A549 (cell line): Measurements from ENCODE around the gene LRAT. TPM values are rescaled to one million over a fixed set of nuclear protein-coding genes. Genes with fewer than 3 reads are reported as not detected.

Experiments
- ATAC-seq, 2 experiments: fragments of 200-7000 bp in 1 of 2; fragments of >200 bp in 1 of 2; cut with Nextera tagmentation in 1 of 2; cut with Tn5 transposase in 1 of 2; 3 replicates each; pipeline versions ENCODE4 v1.8.0 to v1.9.1; 2018 to 2020; ENCODE audit warnings: mild to moderate bottlenecking in 1 of 2, moderate library complexity in 1 of 2
- CTCF ChIA-PET: fragments of 300-600 bp; sonication (Branson Sonifier 250); formaldehyde crosslinking; extraction: SDS; loops from one replicate; lab custom pipeline; 2021; ENCODE audit warnings: antibody characterized with exemption, inconsistent platforms; lab: Yijun Ruan, JAX
- POLR2A ChIA-PET: fragments of 350-600 bp; formaldehyde crosslinking; extraction: SDS; loops from one replicate; lab custom pipeline; 2021; ENCODE audit warnings: antibody characterized with exemption, inconsistent platforms; lab: Yijun Ruan, JAX
- DNase-seq, 2 experiments: peaks; one replicate each; pipeline versions ENCODE4 v3.0.0 to v3.0.0-alpha.2; 2011 to 2016; ENCODE audit warnings: low read depth in 1 of 2, low spot score in 1 of 2
- FAIRE-seq: peaks from 2 replicates; lab custom pipeline; 2011; peaks lifted over from hg19 to GRCh38; lab: Jason Lieb, UNC
- H3K27ac ChIP-seq, 2 experiments: fragments of >200 bp; sonication (Bioruptor Twin); formaldehyde crosslinking; 3 replicates each; pipeline ENCODE4 v1.5.1; 2016 to 2017
- H3K4me1 ChIP-seq: fragments of >200 bp; sonication (Bioruptor Twin); formaldehyde crosslinking; 3 replicates; pipeline ENCODE4 v1.6.1; 2016
- H3K4me2 ChIP-seq: fragments of >200 bp; sonication (Bioruptor Twin); formaldehyde crosslinking; 3 replicates; pipeline ENCODE4 v1.6.1; 2016
- H3K4me3 ChIP-seq: fragments of >200 bp; sonication (Bioruptor Twin); formaldehyde crosslinking; 3 replicates; pipeline ENCODE4 v1.5.1; 2016
- H3K9me3 ChIP-seq: fragments of >200 bp; sonication (Bioruptor Twin); formaldehyde crosslinking; 3 replicates; pipeline ENCODE4 v1.6.1; 2016
- CHD4 ChIP-seq: fragments of 200-600 bp; sonication (generic); IDR thresholded peaks from 2 replicates; pipeline ENCODE4 v1.6.1; 2016; ENCODE audit warnings: antibody characterized with exemption, mild to moderate bottlenecking, borderline replicate concordance
- ELK1 ChIP-seq: fragments of 150-350 bp; IDR thresholded peaks from 2 replicates; pipeline ENCODE4 v1.6.1; 2014; ENCODE audit warnings: low read depth, mild to moderate bottlenecking, low read length
- FOSL2 ChIP-seq, 2 experiments: fragments of 450-650 bp in 1 of 2; fragments of >200 bp in 1 of 2; sonication (Bioruptor Twin) in 1 of 2; formaldehyde crosslinking; IDR thresholded peaks; 2 replicates each; pipeline versions ENCODE4 v1.5.0 to v1.6.1; 2016 to 2020; ENCODE audit warnings: mild to moderate bottlenecking in 1 of 2, moderate library complexity in 1 of 2
- HDAC2 ChIP-seq: fragments of 200-600 bp; sonication (generic); IDR thresholded peaks from 2 replicates; pipeline ENCODE4 v1.6.1; 2016
- HES2 ChIP-seq: fragments of >200 bp; sonication (Bioruptor Twin); formaldehyde crosslinking; IDR thresholded peaks from 2 replicates; pipeline ENCODE4 v1.6.1; 2016
- HEYL ChIP-seq: fragments of 250-450 bp; sonication (Bioruptor Pico); IDR thresholded peaks from 2 replicates; pipeline ENCODE4 v1.8.0; 2021; ENCODE audit warnings: mild to moderate bottlenecking, moderate library complexity
- HOXB13 ChIP-seq: fragments of 250-450 bp; sonication (Bioruptor Pico); IDR thresholded peaks from 2 replicates; pipeline ENCODE4 v1.5.0; 2020; ENCODE audit warnings: low read depth, mild to moderate bottlenecking, moderate library complexity
- HOXB5 ChIP-seq: fragments of 250-450 bp; sonication (Bioruptor Pico); IDR thresholded peaks from 2 replicates; pipeline ENCODE4 v1.5.0; 2020; ENCODE audit warnings: mild to moderate bottlenecking, moderate library complexity
- JUN ChIP-seq, 2 experiments: fragments of >200 bp; sonication (Bioruptor Twin); formaldehyde crosslinking; IDR thresholded peaks; 2 replicates in 1 of 2; 3 replicates in 1 of 2; pipeline ENCODE4 v1.6.1; 2016 to 2017
- MAFK ChIP-seq: fragments of 450-650 bp; IDR thresholded peaks from 2 replicates; pipeline ENCODE4 v1.6.1; 2014; ENCODE audit not compliant: partially characterized antibody
- MAX ChIP-seq: IDR thresholded peaks from 2 replicates; pipeline ENCODE4 v1.6.1; 2012
- NFE2L2 ChIP-seq: fragments of 150-350 bp; conservative IDR thresholded peaks from 2 replicates; pipeline ENCODE4 v1.6.1; 2014; ENCODE audit warnings: low read length
- NPAS2 ChIP-seq: fragments of 250-450 bp; sonication (Bioruptor Pico); IDR thresholded peaks from 2 replicates; pipeline ENCODE4 v1.8.0; 2022; ENCODE audit warnings: mild to moderate bottlenecking, moderate library complexity, borderline replicate concordance
- POLR2AphosphoS2 ChIP-seq: conservative IDR thresholded peaks from 2 replicates; pipeline ENCODE4 v1.6.1; 2012; ENCODE audit warnings: low read length, improper control_type of control experiment, inconsistent platforms
- RAD21 ChIP-seq, 2 experiments: fragments of >200 bp in 1 of 2; sonication (Bioruptor Twin) in 1 of 2; formaldehyde crosslinking in 1 of 2; IDR thresholded peaks in 1 of 2; conservative IDR thresholded peaks in 1 of 2; 2 replicates in 1 of 2; 3 replicates in 1 of 2; pipeline ENCODE4 v1.6.1; 2012 to 2018; ENCODE audit warnings: inconsistent platforms in 1 of 2
- SMC3 ChIP-seq: fragments of >200 bp; sonication (Bioruptor Twin); formaldehyde crosslinking; IDR thresholded peaks from 3 replicates; pipeline ENCODE4 v1.6.1; 2018; ENCODE audit warnings: inconsistent platforms
- TP53 ChIP-seq: fragments of 250-450 bp; sonication (Bioruptor Pico); IDR thresholded peaks from 2 replicates; pipeline ENCODE4 v1.5.0; 2021; ENCODE audit warnings: mild to moderate bottlenecking, moderate library complexity
- ZC3H11A ChIP-seq: fragments of 450-650 bp; IDR thresholded peaks from 2 replicates; pipeline ENCODE4 v1.6.1; 2014; ENCODE audit warnings: antibody characterized with exemption, mild to moderate bottlenecking
- ZFP36 ChIP-seq: fragments of 450-650 bp; IDR thresholded peaks from 2 replicates; pipeline ENCODE4 v1.6.1; 2014; ENCODE audit warnings: borderline replicate concordance; ENCODE audit not compliant: partially characterized antibody
- WGBS: methylation state at CpG from one replicate; pipeline ENCODE4 v1.1.6; 2017; ENCODE audit errors: missing lambda C conversion rate; 5-methylcytosine and 5-hydroxymethylcytosine counted together
- polyA plus RNA-seq, 4 experiments: library from polyadenylated mRNA; depleted of rRNA in 3 of 4; stranded (reverse); fragments of >200 nt; fragmentation: RNase III in 1 of 4; extraction: RNeasy Plus Mini Kit Qiagen cat#74134 plus additional on column Dnase treatment in 1 of 4; gene quantifications; 2 replicates in 3 of 4; 3 replicates in 1 of 4; pipeline ENCODE4 v1.2.3, GENCODE V29; 2011 to 2017
- TF ChIP-seq, protein P1 (sequence below): fragments of >200 bp; sonication (Bioruptor Twin); formaldehyde crosslinking; IDR thresholded peaks from 3 replicates; pipeline ENCODE4 v1.5.1; 2016

Gene LRAT
- polyA plus RNA-seq, 2 of the 4 experiments (the other 2 are of a cell fraction) = 0.08 to 0.27 TPM

DNA sequence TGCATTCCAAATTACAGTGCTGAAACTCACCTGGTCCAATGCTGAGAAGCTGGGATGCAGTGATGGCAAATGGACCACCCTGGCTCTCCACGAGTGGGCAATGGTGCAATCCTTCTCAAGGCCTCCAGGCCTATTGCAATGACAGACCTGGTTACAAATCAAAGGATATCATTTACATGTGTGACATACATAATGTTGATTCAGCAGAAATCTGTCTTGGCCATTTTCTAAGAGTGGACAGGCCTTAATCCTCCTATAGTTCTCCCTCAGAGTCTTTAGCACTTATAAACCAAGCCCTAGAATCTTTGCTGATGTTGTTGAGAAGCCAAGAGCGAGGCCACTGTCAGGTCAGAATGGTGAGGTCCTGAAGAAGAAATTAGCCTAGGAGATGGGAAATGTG, 17.1 kb downstream of the LRAT start:
- DNase-seq (no peak), ATAC-seq (no peak), FAIRE-seq (no peak)
- Histone ChIP-seq H3K4me2 (no peak overlapping the region), H3K4me1 (no peaks in the 10 kb centered on the region), H3K27ac (no peak overlapping the region), H3K4me3 (no peak overlapping the region), H3K9me3 (no peaks in the 10 kb centered on the region)
- CTCF ChIA-PET = no interaction called here
- POLR2A ChIA-PET = no interaction called here
- TF ChIP-seq MAFK (peak; percentile 54), CHD4 (no peak)
- WGBS = 3% methylated on average over 2 of the region's 2 CpGs

DNA sequence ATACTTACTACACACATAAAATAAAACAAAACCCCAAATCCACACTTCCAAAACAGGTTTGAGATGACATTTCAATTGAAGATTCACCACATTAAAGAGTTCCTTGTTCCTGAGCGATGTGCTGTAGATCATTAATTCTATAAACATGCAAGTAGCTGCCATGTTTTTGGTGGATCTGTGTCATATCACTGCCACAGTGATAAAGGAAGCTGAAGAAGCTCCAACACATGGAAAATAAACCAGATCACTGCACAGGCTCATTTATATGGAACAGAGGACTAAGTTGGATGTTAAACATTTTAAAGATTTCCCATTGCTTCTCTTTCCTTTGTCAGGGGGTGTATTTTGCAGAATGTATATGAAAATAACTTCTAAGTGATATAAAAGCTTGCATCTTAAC, 34.5 kb downstream of the LRAT start:
- FAIRE-seq (no peak), ATAC-seq (no peak), DNase-seq (no peak)
- TF ChIP-seq POLR2AphosphoS2 = no peak
- TF ChIP-seq HOXB13 (CRISPR knock-in tag) = no peak
- TF ChIP-seq HES2 = no peak
- TF ChIP-seq, protein P1, sequence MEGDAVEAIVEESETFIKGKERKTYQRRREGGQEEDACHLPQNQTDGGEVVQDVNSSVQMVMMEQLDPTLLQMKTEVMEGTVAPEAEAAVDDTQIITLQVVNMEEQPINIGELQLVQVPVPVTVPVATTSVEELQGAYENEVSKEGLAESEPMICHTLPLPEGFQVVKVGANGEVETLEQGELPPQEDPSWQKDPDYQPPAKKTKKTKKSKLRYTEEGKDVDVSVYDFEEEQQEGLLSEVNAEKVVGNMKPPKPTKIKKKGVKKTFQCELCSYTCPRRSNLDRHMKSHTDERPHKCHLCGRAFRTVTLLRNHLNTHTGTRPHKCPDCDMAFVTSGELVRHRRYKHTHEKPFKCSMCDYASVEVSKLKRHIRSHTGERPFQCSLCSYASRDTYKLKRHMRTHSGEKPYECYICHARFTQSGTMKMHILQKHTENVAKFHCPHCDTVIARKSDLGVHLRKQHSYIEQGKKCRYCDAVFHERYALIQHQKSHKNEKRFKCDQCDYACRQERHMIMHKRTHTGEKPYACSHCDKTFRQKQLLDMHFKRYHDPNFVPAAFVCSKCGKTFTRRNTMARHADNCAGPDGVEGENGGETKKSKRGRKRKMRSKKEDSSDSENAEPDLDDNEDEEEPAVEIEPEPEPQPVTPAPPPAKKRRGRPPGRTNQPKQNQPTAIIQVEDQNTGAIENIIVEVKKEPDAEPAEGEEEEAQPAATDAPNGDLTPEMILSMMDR = no peak
- CTCF ChIA-PET = interaction anchor here (0.6 to 3.1 kb wide), 7 partner anchors 37 to 1635 kb away, joined by 3 to 16 read pairs (median 4); no protein-coding TSS in a partner anchor
- Histone ChIP-seq H3K9me3 (no peaks in the 10 kb centered on the region), H3K27ac (no peak overlapping the region), H3K4me3 (no peak overlapping the region), H3K4me1 (no peaks in the 10 kb centered on the region), H3K4me2 (no peak overlapping the region)
- POLR2A ChIA-PET = no interaction called here
- 38% methylated on average over 1 of the region's 1 CpG for WGBS

DNA sequence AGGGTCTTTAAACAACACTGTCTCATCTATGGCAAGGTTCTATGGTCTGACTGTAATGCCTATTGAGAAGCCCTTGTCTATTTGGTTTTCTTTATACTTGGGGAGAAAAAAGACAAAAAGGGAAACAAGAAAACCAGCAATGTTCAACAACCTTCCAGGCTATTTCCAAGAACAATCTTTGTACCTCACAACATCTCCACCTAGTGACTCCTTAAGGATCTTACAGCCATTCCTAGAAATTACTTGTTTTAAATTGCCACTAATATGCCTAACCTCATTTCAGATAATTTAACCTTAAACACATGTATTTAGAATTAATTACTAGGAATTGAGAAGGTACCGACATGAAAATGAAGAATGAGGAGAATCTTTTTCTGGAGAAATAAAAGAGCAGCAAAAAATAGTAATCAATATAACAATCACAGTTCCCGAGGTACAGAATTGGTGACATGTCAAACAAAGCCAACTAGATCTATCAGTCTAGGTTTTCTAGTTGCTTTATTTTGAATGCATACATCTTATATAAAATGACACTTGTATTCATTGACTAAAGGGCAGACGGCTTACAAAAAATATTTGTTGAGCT, 35.7 kb downstream of the LRAT start:
- Histone ChIP-seq H3K9me3 (no peaks in the 10 kb centered on the region), H3K27ac (no peak overlapping the region), H3K4me2 (no peak overlapping the region), H3K4me1 (no peaks in the 10 kb centered on the region), H3K4me3 (no peak overlapping the region)
- CTCF ChIA-PET = interaction anchor here (1.2 to 3.1 kb wide), 4 partner anchors 12 to 154 kb away, joined by 3 to 16 read pairs (median 3); no protein-coding TSS in a partner anchor
- POLR2A ChIA-PET = no interaction called here
- TF ChIP-seq, protein P1 = peak; percentile 57
- TF ChIP-seq RAD21 (conservative IDR thresholded peaks at IDR 0.05 in 1 of 2, IDR thresholded peaks at IDR 0.05 in 1 of 2) = peak; percentile 56 to 60
- TF ChIP-seq HDAC2 = no peak
- peak; percentile 49 for TF ChIP-seq SMC3
- ATAC-seq (peak in 1 of 2 experiments; percentile 62; a peak in 2 of 6 replicates), FAIRE-seq (peak; percentile 39), DNase-seq (peak; percentile 13 to 42)
- WGBS = 2% methylated on average over 3 of the region's 3 CpGs

GRCh38 chr4:154781126-154781982, 37.6 kb downstream of the LRAT start, which contains the start of gene RBM46:
RBM46 (plus strand) TSS chr4:154781272; CDS start chr4:154796753, 15,481 bp downstream.
- FAIRE-seq (no peak), DNase-seq (no peak), ATAC-seq (no peak)
- TF ChIP-seq JUN (IDR thresholded peaks at IDR 0.05) = no peak
- TF ChIP-seq MAX = no peak
- TF ChIP-seq NPAS2 (CRISPR knock-in tag) = no peak
- no peak for TF ChIP-seq HEYL
- TF ChIP-seq HOXB5 (CRISPR knock-in tag) = no peak
- no peak for TF ChIP-seq HOXB13 (CRISPR knock-in tag)
- TF ChIP-seq ZC3H11A = no peak
- TF ChIP-seq TP53 (CRISPR knock-in tag) = no peak
- TF ChIP-seq ELK1 = no peak
- TF ChIP-seq NFE2L2 = no peak
- TF ChIP-seq HDAC2 = no peak
- no peak for TF ChIP-seq FOSL2 (IDR thresholded peaks at IDR 0.05)
- TF ChIP-seq FOSL2 (CRISPR knock-in tag; IDR thresholded peaks at IDR 0.05) = no peak
- TF ChIP-seq HES2 = no peak
- no peak for TF ChIP-seq ZFP36
- no peak within 1 kb of the TSS for H3K4me3 ChIP-seq
- WGBS = 78% methylated on average over 45 of the region's 76 CpGs
- H3K9me3 ChIP-seq = no peaks in the 10 kb centered on the region
- no peak within 1 kb of the TSS for H3K4me2 ChIP-seq
- CTCF ChIA-PET = interaction anchor here (0.9 to 1.2 kb wide), 3 partner anchors 12 to 229 kb away, joined by 3 read pairs; no protein-coding TSS in a partner anchor
- H3K27ac ChIP-seq = no peak within 1 kb of the TSS
- H3K4me1 ChIP-seq = no peaks in the 10 kb centered on the region
- POLR2A ChIA-PET = no interaction called here
